ENCODE data around the gene FCHSD2.
"Not testable (repeated sequence)": the region's sequence is repeated elsewhere in the genome, so short reads cannot be mapped to it uniquely, and the experiment has no call there.

FCHSD2 gene

GRCh38 chr11:72831521-72832300 lies 310.4 kb downstream of the FCHSD2 start:
- DNase-seq, result peak; percentile 76 to 98 (median 90)
- intact Hi-C loops (cut with DNase I), result loop anchor here (1.0 to 10.0 kb wide), 3 partner anchors 313 to 411 kb away; partner anchors contain the start of gene FCHSD2

DNA sequence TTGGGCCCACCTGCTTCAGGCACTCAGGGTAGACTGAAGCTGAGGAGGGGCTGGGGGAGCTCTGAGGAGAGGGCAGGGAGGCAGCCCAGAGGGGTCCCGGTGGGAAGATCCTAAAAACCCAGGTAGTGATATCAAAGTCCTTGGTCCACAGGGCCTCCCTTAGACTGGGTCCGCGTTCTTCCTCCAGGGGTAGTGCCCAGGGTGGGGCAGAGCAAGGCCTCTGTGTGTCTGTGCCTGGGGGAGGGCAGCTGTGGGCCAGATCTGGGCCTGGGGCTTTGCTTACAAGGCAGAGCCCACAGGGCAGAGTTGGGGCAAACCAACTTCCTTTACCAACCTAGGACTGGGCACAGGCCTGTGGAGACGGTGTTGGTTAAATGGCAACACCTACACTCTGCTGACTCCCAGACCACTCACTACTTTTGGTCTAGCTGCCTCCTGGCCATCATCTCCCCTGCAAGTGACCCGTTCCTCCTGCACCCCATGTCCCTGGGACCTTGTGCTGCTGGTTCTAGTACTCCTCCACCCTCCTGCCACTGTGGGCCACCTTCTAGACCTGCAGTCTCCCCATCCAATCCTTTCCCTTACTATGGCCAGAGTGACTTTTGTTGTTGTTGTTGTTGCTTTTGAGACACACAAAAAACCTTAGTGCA lies 312.1 kb downstream of the FCHSD2 start:
- intact Hi-C loops (cut with DNase I), result loop anchor here (5.0 to 10.0 kb wide), 2 partner anchors 315 to 412 kb away; partner anchors contain the start of gene FCHSD2
- peak in 2 of 10 donors; percentile 47 to 65 for DNase-seq

DNA sequence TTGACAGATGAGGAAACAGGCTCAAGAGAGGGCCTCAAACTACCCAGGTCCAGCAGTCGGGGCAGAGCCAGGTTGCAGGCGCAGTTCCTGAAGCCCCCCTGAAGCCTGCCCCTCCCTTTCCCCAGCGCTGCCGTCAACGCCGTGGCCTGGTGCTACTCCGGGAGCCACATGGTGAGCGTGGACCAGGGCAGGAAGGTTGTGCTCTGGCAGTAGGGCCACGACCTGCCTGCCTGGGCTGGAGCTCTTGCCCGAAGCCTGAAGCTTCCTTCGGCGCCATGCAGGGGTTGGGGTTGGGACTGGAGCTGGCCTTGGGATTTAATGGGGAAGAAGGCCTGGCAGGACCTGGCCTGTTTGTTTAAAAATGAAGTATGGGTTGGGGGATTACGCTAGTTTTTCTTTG lies 312.9 kb downstream of the FCHSD2 start:
- intact Hi-C loops (cut with DNase I), result no loop called here

GRCh38 chr11:72828692-72829101 lies 313.4 kb downstream of the FCHSD2 start:
- intact Hi-C loops (cut with DNase I), result no loop called here
- DNase-seq, result peak in 1 of 10 donors; percentile 50

More for the DNA sequence above, 312.9 kb downstream of the FCHSD2 start:
- DNase-seq, result peak in 1 of 10 donors; percentile 60

- intact Hi-C loops (cut with DNase I), result no loop called here
- DNase-seq, result peak in 1 of 10 donors; percentile 54
These were observed 314.0 kb downstream of the FCHSD2 start for GRCh38 chr11:72828081-72828567.

DNA sequence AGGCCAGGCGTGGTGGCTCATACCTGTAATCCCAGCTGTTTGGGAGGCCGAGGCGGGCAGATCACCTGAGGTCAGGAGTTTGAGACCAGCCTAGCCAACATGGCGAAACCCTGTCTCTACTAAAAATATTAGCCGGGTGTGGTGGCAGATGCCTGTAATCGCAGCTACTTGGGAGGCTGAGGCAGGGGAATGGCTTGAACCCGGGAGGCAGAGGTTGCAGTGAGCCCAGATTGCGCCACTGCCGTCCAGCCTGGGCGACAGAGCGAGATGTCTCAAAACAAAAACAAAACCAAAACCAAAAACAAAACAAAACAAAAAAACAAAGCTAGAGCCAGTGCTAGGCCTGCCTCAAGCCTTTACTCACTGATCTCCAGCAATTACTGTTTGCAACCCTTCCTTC lies 314.5 kb downstream of the FCHSD2 start:
- intact Hi-C loops (cut with DNase I), result not testable (repeated sequence)
- DNase-seq, result peak in 1 of 10 donors; percentile 54

GRCh38 chr11:72826942-72827480 lies 315.1 kb downstream of the FCHSD2 start:
- DNase-seq, result peak in 1 of 10 donors; percentile 17
- intact Hi-C loops (cut with DNase I), result no loop called here

GRCh38 chr11:72826191-72826941 lies 315.8 kb downstream of the FCHSD2 start:
- intact Hi-C loops (cut with DNase I), result no loop called here
- DNase-seq, result no peak

DNA sequence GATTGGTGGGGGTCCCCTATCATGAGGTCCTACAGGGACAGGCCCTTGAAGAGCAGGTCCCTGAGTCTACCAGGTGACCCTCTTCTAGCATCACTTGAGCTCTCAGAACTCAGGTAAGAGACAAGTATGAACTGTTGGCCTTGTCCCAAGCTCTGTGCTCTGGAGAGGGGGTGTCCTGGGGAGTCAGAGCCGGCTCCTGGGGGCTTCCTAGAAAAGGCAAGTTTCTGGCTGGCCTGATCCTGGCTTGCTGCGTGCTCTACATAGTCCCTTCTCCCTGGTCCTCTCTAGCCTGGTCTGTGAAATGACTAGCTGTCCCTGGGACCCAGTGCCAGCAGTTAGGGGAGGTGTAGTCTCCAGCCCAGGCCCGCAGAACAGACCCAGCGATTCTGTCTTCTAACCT lies 316.5 kb downstream of the FCHSD2 start:
- intact Hi-C loops (cut with DNase I), result no loop called here
- peak in 2 of 10 donors; percentile 7 to 25 for DNase-seq

DNA sequence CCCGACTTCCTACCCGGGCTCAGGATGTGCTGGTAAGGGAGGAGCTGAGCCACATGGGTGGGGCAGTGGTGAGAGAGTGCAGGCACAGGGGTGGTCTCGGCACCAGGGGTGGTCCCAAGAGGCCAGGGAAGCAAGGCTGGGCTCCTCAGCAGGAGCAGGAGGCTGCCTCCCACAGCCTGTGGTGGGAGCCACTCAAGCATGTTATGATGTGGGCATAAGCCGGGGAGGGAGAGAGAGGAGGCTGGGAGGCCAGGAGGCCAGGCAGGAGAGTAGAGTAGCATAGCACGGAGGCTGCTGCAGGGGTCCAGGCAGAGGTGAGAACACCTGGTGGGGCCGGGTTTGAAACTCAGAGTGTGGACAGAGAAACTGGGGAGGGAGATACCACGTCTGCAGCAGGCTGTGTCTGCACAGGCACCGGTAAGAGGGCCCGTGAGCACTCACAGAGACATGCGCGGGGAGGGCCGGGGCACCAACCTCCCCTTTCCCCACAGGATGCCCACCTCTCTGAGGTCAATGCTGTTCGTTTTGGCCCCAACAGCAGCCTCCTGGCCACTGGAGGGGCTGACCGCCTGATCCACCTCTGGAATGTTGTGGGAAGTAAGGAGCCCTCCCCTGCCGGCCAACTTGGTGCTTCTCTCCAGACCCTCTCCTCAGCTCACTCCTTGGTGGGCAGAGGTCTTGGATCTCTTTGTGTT lies 317.2 kb downstream of the FCHSD2 start:
- intact Hi-C loops (cut with DNase I), result no loop called here
- peak in 2 of 10 donors; percentile 59 to 72 for DNase-seq

- peak in 2 of 10 donors; percentile 63 to 83 for DNase-seq
- intact Hi-C loops (cut with DNase I), result no loop called here
These were observed 318.1 kb downstream of the FCHSD2 start for GRCh38 chr11:72824020-72824419.

GRCh38 chr11:72823105-72823804 lies 318.9 kb downstream of the FCHSD2 start:
- intact Hi-C loops (cut with DNase I), result no loop called here
- DNase-seq, result peak in 2 of 10 donors; percentile 59 to 82

DNA sequence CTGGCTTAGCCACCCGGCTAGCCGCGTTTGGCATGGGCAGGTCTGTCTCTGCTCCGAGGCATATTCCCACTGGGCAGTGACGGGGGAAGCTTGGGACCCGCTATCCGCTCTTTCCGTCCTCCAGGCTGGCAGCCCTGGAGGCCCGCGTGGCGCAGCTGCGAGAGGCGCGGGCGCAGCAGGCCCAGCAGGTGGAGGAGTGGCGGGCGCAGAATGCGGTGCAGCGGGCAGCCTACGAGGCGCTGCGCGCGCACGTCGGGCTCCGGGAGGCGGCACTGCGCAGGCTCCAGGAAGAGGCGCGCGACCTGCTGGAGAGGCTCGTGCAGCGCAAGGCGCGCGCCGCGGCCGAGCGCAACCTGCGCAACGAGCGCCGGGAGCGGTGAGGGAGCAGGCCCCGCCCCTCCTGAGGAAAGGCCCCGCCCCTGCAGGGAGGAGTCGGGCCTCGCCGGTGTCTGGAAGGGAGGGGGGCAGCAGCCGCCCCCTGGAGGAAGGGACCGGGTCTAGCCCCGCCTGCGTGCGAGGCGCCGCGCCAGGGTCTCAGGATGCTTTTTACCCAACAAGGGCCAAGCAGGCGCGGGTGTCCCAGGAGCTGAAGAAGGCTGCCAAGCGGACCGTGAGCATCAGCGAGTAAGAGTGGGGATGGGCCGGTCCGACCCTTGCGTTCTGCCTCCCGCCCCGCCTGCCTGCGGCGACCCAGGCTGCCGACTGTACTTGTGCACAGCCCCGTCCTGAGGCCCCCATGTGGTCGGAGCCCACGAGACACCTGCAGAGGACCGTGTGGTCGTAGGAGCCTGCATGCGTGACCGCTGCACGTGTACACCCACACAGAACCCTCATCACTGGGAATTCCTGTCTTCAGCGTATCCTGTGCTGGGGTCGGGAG lies 320.0 kb downstream of the FCHSD2 start:
- intact Hi-C loops (cut with DNase I), result no loop called here

DNA sequence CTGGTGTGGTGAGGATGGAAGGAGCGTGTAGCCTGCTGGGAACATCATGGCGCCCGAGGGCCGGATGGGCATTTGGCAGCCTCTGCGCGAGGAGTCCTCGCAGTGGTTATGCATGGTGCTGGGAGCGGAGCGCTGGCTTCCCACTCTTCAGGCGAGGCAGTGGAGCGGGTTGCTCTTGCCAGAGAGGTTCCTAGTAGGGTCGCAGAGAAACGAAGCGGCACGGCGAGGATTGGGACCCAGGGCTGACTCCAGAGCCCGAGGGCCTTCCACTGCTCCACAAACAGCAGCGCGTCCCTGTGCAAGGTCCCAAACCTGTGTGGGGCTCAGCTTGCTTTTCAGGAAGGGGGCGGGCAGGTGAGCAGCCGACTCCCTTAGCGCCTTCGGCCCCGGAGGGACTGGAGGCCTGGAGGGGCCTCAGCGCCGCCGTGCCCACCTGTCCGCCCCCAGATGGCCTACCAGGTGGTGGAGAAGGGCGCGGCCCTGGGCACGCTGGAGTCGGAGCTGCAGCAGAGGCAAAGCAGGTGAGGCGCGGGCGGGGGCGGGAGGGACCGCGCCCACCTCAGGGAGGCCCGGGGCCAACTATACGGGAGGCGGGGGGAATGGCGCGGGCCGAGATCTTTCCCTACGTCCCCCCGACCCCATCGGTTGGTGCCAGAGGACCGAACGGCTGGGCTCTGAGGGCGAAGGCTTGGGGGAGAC lies 320.7 kb downstream of the FCHSD2 start:
- peak in 3 of 10 donors; percentile 79 to 81 (median 79) for DNase-seq
- intact Hi-C loops (cut with DNase I), result no loop called here

More for the DNA sequence above, 320.0 kb downstream of the FCHSD2 start:
- DNase-seq, result peak; percentile 80 to 99 (median 90)

DNA sequence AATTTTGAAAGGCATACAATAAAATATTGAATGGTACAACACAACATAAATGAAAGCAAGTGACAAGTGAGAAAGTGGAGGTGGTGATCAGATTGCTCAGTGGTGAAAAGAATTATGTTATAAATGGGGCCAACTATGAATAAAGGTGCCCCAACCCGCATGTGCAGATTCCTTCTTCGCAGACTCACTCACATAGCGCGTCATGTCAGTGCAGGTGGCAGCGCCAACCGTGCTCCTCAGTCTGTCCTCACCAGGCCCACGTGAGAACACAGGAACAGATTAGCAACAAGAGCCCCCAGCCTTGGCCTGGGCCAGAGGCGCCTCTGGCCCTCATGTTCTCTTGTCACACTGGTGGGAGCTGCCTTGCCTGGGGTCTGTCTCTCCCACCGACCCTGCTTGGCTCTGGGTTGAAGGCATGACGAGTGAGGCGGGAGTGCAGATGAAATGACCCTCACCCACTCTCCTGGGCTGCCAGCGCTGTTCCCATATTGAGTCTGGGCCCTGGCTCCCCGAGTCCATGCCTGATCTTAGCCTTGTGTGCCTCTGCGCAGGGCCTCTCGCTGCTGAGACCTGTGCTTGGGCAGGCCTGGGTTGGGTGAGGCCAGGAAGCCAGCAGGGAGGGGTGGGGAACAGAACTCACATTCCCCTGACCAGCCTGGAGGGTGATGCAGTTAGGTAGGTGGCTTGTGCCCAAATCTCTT lies 321.5 kb downstream of the FCHSD2 start:
- DNase-seq, result peak in 3 of 10 donors; percentile 53 to 80 (median 59)
- intact Hi-C loops (cut with DNase I), result no loop called here

DNA sequence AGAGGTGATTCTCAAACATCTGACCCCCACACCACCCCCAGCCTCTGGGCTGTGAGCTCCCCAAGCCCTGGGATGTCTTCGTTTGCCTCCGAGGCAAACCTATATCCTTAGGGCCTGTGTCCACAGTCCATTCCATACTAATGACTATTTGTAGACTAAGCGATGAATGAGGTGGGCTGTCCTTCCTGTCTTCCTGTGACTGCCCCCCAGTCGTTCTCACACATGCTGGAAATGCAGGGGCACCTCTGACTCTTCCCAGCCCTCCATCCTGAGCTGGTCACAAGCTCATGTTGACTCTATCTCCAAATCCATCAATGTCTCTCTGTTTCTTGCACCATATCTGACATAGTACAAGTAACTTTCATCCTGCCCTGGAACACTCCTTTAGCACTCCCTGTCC lies 323.1 kb downstream of the FCHSD2 start:
- intact Hi-C loops (cut with DNase I), result no loop called here
- DNase-seq, result peak in 1 of 10 donors; percentile 10

DNA sequence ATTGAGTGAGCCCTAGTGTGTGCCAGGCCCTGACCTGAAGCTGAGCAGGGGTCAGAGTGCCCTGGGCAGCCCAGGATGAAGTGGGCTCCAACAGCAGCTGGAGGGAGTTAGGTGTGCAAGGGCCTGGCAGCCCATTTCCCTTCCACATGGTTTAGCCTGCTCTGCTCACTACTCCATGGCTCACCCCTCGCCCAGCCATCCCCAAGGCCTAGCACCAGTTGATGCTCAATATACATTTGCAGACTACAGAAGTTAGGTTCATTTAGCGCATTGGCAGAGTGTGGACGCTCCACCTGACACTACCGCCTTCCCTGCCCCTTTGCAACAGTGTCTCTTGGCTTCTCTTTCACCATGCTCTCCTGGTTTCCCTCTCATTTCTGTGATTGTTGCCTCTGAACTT lies 324.2 kb downstream of the FCHSD2 start:
- peak in 2 of 10 donors; percentile 27 to 72 for DNase-seq
- intact Hi-C loops (cut with DNase I), result no loop called here

Measured in posterior cingulate gyrus (tissue), 11 donors.